ENCODE data around the gene ICAM3. TPM values are rescaled to one million over a fixed set of nuclear protein-coding genes. Genes with fewer than 3 reads are reported as not detected.
A peak's percentile ranks its signal among the peaks of the same experiment; 100 is the strongest.
"Not testable (repeated sequence)": the region's sequence is repeated elsewhere in the genome, so short reads cannot be mapped to it uniquely, and the experiment has no call there.

The ICAM3 gene
- polyA plus RNA-seq, 1 of the 3 experiments (the other 2 are of a cell fraction) = 15.6 TPM

DNA sequence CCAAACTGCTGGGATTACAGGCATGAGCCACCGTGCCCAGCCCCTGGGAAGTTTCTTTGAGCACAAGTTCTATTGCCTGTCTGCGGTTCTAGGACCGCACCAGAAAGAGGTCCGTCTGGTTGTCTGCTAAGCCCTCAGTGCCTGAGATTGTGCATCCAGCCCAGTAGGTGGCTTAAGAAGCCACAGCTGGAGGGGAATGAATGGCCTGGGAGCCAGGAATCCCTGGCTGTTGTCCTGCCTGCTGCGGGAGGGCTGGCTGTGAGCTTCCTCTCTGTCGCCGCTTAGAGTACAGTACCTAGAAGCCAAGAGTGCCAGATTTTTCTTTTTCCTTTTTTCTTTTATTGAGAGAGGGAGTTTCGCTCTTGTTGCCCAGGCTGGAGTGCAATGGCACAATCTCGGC lies 45.2 kb upstream of the ICAM3 start (continued):
- TF ChIP-seq, protein P1, sequence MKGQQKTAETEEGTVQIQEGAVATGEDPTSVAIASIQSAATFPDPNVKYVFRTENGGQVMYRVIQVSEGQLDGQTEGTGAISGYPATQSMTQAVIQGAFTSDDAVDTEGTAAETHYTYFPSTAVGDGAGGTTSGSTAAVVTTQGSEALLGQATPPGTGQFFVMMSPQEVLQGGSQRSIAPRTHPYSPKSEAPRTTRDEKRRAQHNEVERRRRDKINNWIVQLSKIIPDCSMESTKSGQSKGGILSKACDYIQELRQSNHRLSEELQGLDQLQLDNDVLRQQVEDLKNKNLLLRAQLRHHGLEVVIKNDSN (IDR thresholded peaks at IDR 0.05; ENCODE audit: borderline replicate concordance, low read depth) = no peak

DNA sequence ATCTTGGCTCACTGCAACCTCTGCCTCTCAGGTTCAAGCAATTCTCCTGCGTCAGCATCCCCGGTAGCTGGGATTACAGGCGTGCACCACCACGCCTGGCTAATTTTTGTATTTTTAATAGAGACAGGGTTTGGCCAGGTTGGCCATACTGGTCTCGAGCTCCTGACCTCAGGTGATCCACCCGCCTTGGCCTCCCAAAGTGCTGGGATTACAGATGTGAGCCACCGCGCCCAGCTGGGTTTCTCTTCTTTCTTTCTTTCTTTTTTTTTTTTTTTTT lies 43.7 kb upstream of the ICAM3 start:
- H3K27ac ChIP-seq (ENCODE audit: low read depth in 2 of 2, low read length in 1 of 2); DNase-seq; H3K4me2 ChIP-seq; POLR2A ChIA-PET; H3K27me3 ChIP-seq (ENCODE audit: insufficient read depth); H2AFZ ChIP-seq (ENCODE audit: low read depth); H3F3A ChIP-seq (replicated peaks; ENCODE audit: insufficient read depth); H4K20me1 ChIP-seq (ENCODE audit: insufficient read depth); H3K4me1 ChIP-seq (ENCODE audit: control insufficient read depth in 1 of 2, insufficient read depth in 2 of 2, low read depth in 1 of 2, low read length in 1 of 2); H3K9me3 ChIP-seq; H3K9me2 ChIP-seq; H3K36me3 ChIP-seq (replicated peaks in 1 of 2; ENCODE audit: control insufficient read depth in 1 of 2, insufficient read depth in 2 of 2, low read length in 1 of 2); H3K9ac ChIP-seq; H3K4me3 ChIP-seq (ENCODE audit: low read depth in 2 of 2, low read length in 1 of 2): not testable (repeated sequence)
- WGBS (ENCODE audit: low lambda C conversion rate) = 96% methylated on average over 8 of the region's 8 CpGs
- H3K79me2 ChIP-seq (ENCODE audit: insufficient read depth) = peaks cover 14% of the 10 kb centered on the region
- CTCF ChIA-PET = interaction anchor here (1.3 to 20.2 kb wide), 3 partner anchors 7 to 119 kb away, joined by 5 to 596 read pairs (median 12); partner anchors contain the start of gene ICAM1

DNA sequence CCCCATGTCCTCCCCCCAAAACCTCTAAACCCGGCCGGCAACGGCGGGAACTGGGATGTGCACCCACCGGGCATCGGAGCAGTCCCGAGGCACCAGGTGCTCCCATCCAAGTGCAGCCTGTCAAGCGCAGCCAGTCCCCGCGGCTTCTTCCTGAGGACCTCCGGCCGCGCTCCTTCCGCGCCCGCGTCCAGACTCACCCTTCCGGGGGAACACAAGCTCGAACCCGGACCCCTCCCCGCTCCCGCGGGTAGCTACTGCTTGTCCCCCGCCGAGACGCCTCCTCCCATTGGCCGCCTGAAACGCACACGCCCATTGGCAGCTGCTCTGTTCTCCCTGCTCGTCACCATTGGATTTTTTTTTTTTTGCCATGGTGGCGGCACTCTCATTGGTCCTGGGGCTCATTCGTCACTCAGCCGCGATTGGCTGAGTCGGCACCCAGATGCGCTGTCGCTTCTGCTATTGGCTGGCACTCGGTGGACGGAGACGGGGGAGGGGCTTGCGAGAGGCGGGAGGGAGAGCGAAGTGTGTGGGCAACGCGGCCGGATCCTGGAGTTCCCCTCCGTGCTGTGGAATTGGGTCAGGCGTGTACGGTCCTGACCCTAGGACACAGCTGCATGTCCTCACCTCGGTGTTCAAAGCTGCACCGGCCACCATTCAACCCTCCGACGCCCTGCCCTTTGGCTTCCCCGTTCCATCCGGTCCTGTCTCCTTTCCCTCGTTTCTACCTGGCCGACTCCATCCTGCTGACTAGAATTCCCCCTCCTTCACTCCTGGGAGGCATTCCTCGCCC lies 41.1 kb upstream of the ICAM3 start, which contains the start of gene TYK2:
TSS of gene TYK2 (minus strand) at position 260 of the 790 bp plus-strand sequence. CDS start 2,166 bp downstream, outside the sequence.
- Histone ChIP-seq H3K79me2 (ENCODE audit: insufficient read depth) (peaks cover 14% of the 10 kb centered on the region), H4K20me1 (ENCODE audit: insufficient read depth) (no peaks in the 10 kb centered on the region), H2AFZ (ENCODE audit: low read depth) (peak within 1 kb of the TSS; percentile 87), H3K9me2 (no peaks in the 10 kb centered on the region), H3F3A (replicated peaks; ENCODE audit: insufficient read depth) (no peaks in the 10 kb centered on the region), H3K27me3 (ENCODE audit: insufficient read depth) (no peaks in the 10 kb centered on the region), H3K9ac (peak within 1 kb of the TSS; percentile 70), H3K4me2 (peak within 1 kb of the TSS; percentile 91), H3K27ac (ENCODE audit: low read depth in 2 of 2, low read length in 1 of 2) (peak within 1 kb of the TSS; percentile 39 to 67; a peak in 3 of 4 replicates), H3K4me1 (ENCODE audit: control insufficient read depth in 1 of 2, insufficient read depth in 2 of 2, low read depth in 1 of 2, low read length in 1 of 2) (peaks cover 0 to 9% of the 10 kb centered on the region in 2 experiments; a peak in 1 of 4 replicates), H3K36me3 (replicated peaks in 1 of 2; ENCODE audit: control insufficient read depth in 1 of 2, insufficient read depth in 2 of 2, low read length in 1 of 2) (peaks cover 3 to 4% of the 10 kb centered on the region in 2 experiments), H3K4me3 (ENCODE audit: low read depth in 2 of 2, low read length in 1 of 2) (peak within 1 kb of the TSS; percentile 78 to 83), H3K9me3 (no peaks in the 10 kb centered on the region)
- peak; percentile 100 for DNase-seq
- ChIA-PET POLR2A (interaction anchor here (0.6 to 1.6 kb wide), 8 partner anchors 8 to 121 kb away, joined by 3 to 15 read pairs (median 6); partner anchors contain the start of gene RAVER1), CTCF (interaction anchor here (1.2 to 20.2 kb wide), 8 partner anchors 8 to 130 kb away, joined by 3 to 596 read pairs (median 6); partner anchors contain the start of gene ICAM1)
- WGBS (ENCODE audit: low lambda C conversion rate) = 2% methylated on average over 38 of the region's 58 CpGs
- TF ChIP-seq RCOR1 (IDR thresholded peaks at IDR 0.05; ENCODE audit: low read length) (no peak), SMC3 (IDR thresholded peaks at IDR 0.05; ENCODE audit: low read depth, low read length) (no peak), JUND (IDR thresholded peaks at IDR 0.05) (no peak), ELF1 (IDR thresholded peaks at IDR 0.05) (peak; percentile 55), MEF2A (IDR thresholded peaks at IDR 0.05; ENCODE audit: borderline replicate concordance, low read depth) (no peak), TCF12 (IDR thresholded peaks at IDR 0.05) (no peak), RAD21 (IDR thresholded peaks at IDR 0.05; ENCODE audit: low read length) (no peak), POLR2AphosphoS5 (IDR thresholded peaks at IDR 0.05; ENCODE audit: low read depth, low read length) (peak; percentile 58; the same call in 1 of the 2 replicates), GATA2 (CRISPR knock-in tag; IDR thresholded peaks at IDR 0.05) (no peak), RXRA (IDR thresholded peaks at IDR 0.05; ENCODE audit: borderline replicate concordance, low read depth) (no peak), YY1 (IDR thresholded peaks at IDR 0.05; ENCODE audit: low read depth) (no peak), NRF1 (IDR thresholded peaks at IDR 0.05; ENCODE audit: low read depth, low read length) (no peak), TEAD4 (IDR thresholded peaks at IDR 0.05; ENCODE audit: borderline replicate concordance, insufficient read depth) (no peak), FOXM1 (IDR thresholded peaks at IDR 0.05; ENCODE audit: low read depth) (no peak), FOXJ3 (CRISPR knock-in tag; IDR thresholded peaks at IDR 0.05) (no peak), MXI1 (IDR thresholded peaks at IDR 0.05; ENCODE audit: low read depth, low read length) (peak; percentile 84), EZH2phosphoT487 (IDR thresholded peaks at IDR 0.05; ENCODE audit: borderline replicate concordance, low read depth) (no peak)
- TF ChIP-seq, protein P1 (IDR thresholded peaks at IDR 0.05; ENCODE audit: borderline replicate concordance, low read depth) = no peak
- TF ChIP-seq, protein P2, sequence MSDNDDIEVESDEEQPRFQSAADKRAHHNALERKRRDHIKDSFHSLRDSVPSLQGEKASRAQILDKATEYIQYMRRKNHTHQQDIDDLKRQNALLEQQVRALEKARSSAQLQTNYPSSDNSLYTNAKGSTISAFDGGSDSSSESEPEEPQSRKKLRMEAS (IDR thresholded peaks at IDR 0.05; ENCODE audit: low read depth) = peak; percentile 86
- TF ChIP-seq, protein P3, sequence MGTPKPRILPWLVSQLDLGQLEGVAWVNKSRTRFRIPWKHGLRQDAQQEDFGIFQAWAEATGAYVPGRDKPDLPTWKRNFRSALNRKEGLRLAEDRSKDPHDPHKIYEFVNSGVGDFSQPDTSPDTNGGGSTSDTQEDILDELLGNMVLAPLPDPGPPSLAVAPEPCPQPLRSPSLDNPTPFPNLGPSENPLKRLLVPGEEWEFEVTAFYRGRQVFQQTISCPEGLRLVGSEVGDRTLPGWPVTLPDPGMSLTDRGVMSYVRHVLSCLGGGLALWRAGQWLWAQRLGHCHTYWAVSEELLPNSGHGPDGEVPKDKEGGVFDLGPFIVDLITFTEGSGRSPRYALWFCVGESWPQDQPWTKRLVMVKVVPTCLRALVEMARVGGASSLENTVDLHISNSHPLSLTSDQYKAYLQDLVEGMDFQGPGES (IDR thresholded peaks at IDR 0.05; ENCODE audit: low read depth, low read length) = peak; percentile 92
- TF ChIP-seq, protein P4, sequence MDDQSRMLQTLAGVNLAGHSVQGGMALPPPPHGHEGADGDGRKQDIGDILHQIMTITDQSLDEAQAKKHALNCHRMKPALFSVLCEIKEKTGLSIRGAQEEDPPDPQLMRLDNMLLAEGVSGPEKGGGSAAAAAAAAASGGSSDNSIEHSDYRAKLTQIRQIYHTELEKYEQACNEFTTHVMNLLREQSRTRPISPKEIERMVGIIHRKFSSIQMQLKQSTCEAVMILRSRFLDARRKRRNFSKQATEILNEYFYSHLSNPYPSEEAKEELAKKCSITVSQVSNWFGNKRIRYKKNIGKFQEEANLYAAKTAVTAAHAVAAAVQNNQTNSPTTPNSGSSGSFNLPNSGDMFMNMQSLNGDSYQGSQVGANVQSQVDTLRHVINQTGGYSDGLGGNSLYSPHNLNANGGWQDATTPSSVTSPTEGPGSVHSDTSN (IDR thresholded peaks at IDR 0.05) = peak; percentile 49; the same call in 1 of the 2 replicates
- TF ChIP-seq, protein P5, sequence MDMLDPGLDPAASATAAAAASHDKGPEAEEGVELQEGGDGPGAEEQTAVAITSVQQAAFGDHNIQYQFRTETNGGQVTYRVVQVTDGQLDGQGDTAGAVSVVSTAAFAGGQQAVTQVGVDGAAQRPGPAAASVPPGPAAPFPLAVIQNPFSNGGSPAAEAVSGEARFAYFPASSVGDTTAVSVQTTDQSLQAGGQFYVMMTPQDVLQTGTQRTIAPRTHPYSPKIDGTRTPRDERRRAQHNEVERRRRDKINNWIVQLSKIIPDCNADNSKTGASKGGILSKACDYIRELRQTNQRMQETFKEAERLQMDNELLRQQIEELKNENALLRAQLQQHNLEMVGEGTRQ (IDR thresholded peaks at IDR 0.05; ENCODE audit: borderline replicate concordance, low read depth, low read length) = no peak
